Trophoblast cell (in vitro differentiated cells and primary cell): ENCODE measurements around the gene ITPRIPL1.

Experiments used
- DNase-seq, 2 donors: peaks; one replicate each; pipeline ENCODE4 v3.0.0-alpha.2; 2016
- H2AFZ ChIP-seq: 2 replicates; pipeline ENCODE4 v1.6.1; 2013; ENCODE audit warnings: low read length, moderate library complexity, mild to moderate bottlenecking; ENCODE audit not compliant: insufficient read depth, poor library complexity
- H2AK5ac ChIP-seq: 2 replicates; pipeline ENCODE4 v1.6.1; 2013; ENCODE audit warnings: mild to moderate bottlenecking, low read length
- H2BK120ac ChIP-seq: 2 replicates; pipeline ENCODE4 v1.6.1; 2013; ENCODE audit warnings: low read length, mild to moderate bottlenecking, moderate library complexity; ENCODE audit not compliant: insufficient read depth, poor library complexity
- H2BK12ac ChIP-seq: 2 replicates; pipeline ENCODE4 v1.6.1; 2013; ENCODE audit warnings: mild to moderate bottlenecking, low read length, moderate library complexity
- H2BK5ac ChIP-seq: 2 replicates; pipeline ENCODE4 v1.6.1; 2013; ENCODE audit warnings: low read length, low read depth, moderate library complexity, mild to moderate bottlenecking; ENCODE audit not compliant: poor library complexity
- H3K14ac ChIP-seq: 2 replicates; pipeline ENCODE4 v1.6.1; 2013; ENCODE audit warnings: mild to moderate bottlenecking, low read length
- H3K18ac ChIP-seq: 2 replicates; pipeline ENCODE4 v1.6.1; 2013; ENCODE audit warnings: mild to moderate bottlenecking, low read length
- H3K23ac ChIP-seq: 2 replicates; pipeline ENCODE4 v1.6.1; 2013; ENCODE audit warnings: low read length
- H3K27ac ChIP-seq: 2 replicates; pipeline ENCODE4 v1.5.1; 2013; ENCODE audit warnings: low read depth, mild to moderate bottlenecking, inconsistent platforms, low read length, moderate library complexity
- H3K27me3 ChIP-seq: 2 replicates; pipeline ENCODE4 v1.6.1; 2013; ENCODE audit warnings: inconsistent platforms, mild to moderate bottlenecking, low read length, moderate library complexity; ENCODE audit not compliant: insufficient read depth
- H3K36me3 ChIP-seq, 2 experiments: 1 replicate in 1 of 2; 2 replicates in 1 of 2; pipeline ENCODE4 v1.6.1; 2013; ENCODE audit warnings: low read length in 2 of 2, mild to moderate bottlenecking in 2 of 2, moderate library complexity in 1 of 2; ENCODE audit not compliant: insufficient read depth in 2 of 2, control insufficient read depth in 1 of 2
- H3K4ac ChIP-seq: 2 replicates; pipeline ENCODE4 v1.6.1; 2013; ENCODE audit warnings: low read depth, mild to moderate bottlenecking, low read length, moderate library complexity
- H3K4me1 ChIP-seq, 2 experiments: 1 replicate in 1 of 2; 2 replicates in 1 of 2; pipeline ENCODE4 v1.6.1; 2013; ENCODE audit warnings: low read length in 2 of 2, mild to moderate bottlenecking in 2 of 2, moderate library complexity in 1 of 2; ENCODE audit not compliant: insufficient read depth in 2 of 2, control insufficient read depth in 1 of 2
- H3K4me2 ChIP-seq: 2 replicates; pipeline ENCODE4 v1.6.1; 2013; ENCODE audit warnings: inconsistent platforms, mild to moderate bottlenecking, low read length, moderate library complexity
- H3K4me3 ChIP-seq: 2 replicates; pipeline ENCODE4 v1.5.1; 2013; ENCODE audit warnings: mild to moderate bottlenecking, low read depth, low read length, inconsistent platforms
- H3K79me1 ChIP-seq: one replicate; pipeline ENCODE4 v1.6.1; 2013; ENCODE audit warnings: low read length
- H3K79me2 ChIP-seq: 2 replicates; pipeline ENCODE4 v1.6.1; 2013; ENCODE audit warnings: low read length, mild to moderate bottlenecking; ENCODE audit not compliant: control insufficient read depth, insufficient read depth, poor library complexity
- H3K9ac ChIP-seq: 2 replicates; pipeline ENCODE4 v1.6.1; 2013; ENCODE audit warnings: mild to moderate bottlenecking, low read length
- H3K9me3 ChIP-seq: 2 replicates; pipeline ENCODE4 v1.6.1; 2013; ENCODE audit warnings: low read depth, mild to moderate bottlenecking, control low read depth, inconsistent platforms, low read length; ENCODE audit not compliant: insufficient read depth
- H4K12ac ChIP-seq: 2 replicates; pipeline ENCODE4 v1.6.1; 2013; ENCODE audit warnings: low read depth, mild to moderate bottlenecking, low read length, moderate library complexity
- H4K8ac ChIP-seq: 2 replicates; pipeline ENCODE4 v1.6.1; 2013; ENCODE audit warnings: low read depth, mild to moderate bottlenecking, low read length, moderate library complexity
- H4K91ac ChIP-seq: one replicate; pipeline ENCODE4 v1.6.1; 2013; ENCODE audit warnings: low read depth, mild to moderate bottlenecking, low read length, moderate library complexity
- WGBS: extraction: QIAGEN DNeasy Blood & Tissue Kit; methylation state at CpG from one replicate; pipeline ENCODE4 v1.1.7; 2013; ENCODE audit warnings: missing lambda C conversion rate; ENCODE audit not compliant: insufficient read length, insufficient coverage; ENCODE audit errors: extremely low coverage; 5-methylcytosine and 5-hydroxymethylcytosine counted together

ITPRIPL1 gene

GRCh38 chr2:96345868-96346462, 20.8 kb downstream of the ITPRIPL1 start:
- Histone ChIP-seq H2BK12ac (no peak overlapping the region), H3K23ac (no peak overlapping the region), H3K27ac (no peak overlapping the region), H3K4me3 (no peak overlapping the region), H2BK5ac (no peak overlapping the region), H3K4me1 (no peaks in the 10 kb centered on the region), H3K18ac (no peak overlapping the region), H3K14ac (no peak overlapping the region), H3K9me3 (no peaks in the 10 kb centered on the region), H2AK5ac (no peak overlapping the region), H3K9ac (no peak overlapping the region), H3K79me2 (no peaks in the 10 kb centered on the region), H3K4me2 (no peak overlapping the region), H2AFZ (no peak overlapping the region), H4K8ac (no peak overlapping the region), H4K12ac (no peak overlapping the region), H3K27me3 (no peaks in the 10 kb centered on the region), H3K79me1 (no peaks in the 10 kb centered on the region), H3K36me3 (peaks cover 38 to 46% of the 10 kb centered on the region in 2 experiments), H2BK120ac (no peak overlapping the region), H3K4ac (no peak overlapping the region), H4K91ac (no peak overlapping the region)
- no peak for DNase-seq
- no CpG with 5 or more reads among the region's 6 CpGs for WGBS

DNA sequence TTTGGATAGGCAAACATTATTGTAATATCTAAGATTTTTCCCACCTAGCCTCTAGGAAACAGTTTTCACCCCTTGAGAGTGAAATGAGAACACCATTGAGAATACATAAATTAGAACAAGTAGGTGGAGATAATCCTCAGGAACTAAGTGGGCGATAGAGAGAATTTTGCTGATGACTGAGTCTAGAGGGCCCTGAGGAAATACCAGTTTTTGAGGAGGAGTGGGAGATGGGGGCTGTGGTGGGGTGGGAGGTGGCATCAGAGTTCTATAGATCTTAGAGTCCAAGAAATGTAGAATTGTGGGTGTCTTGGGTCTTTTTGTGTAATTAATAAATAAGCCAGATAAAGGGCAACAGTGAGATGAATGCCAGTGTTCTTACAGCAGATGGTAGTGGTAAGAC, 22.3 kb downstream of the ITPRIPL1 start:
- no peak for DNase-seq
- Histone ChIP-seq H4K12ac (no peak overlapping the region), H3K14ac (no peak overlapping the region), H2BK120ac (no peak overlapping the region), H3K4me1 (no peaks in the 10 kb centered on the region), H3K79me2 (no peaks in the 10 kb centered on the region), H2AFZ (no peak overlapping the region), H2BK5ac (no peak overlapping the region), H4K91ac (no peak overlapping the region), H3K4ac (no peak overlapping the region), H3K23ac (no peak overlapping the region), H3K79me1 (no peaks in the 10 kb centered on the region), H3K36me3 (peaks cover 34 to 46% of the 10 kb centered on the region in 2 experiments), H2BK12ac (no peak overlapping the region), H2AK5ac (no peak overlapping the region), H3K4me2 (no peak overlapping the region), H3K18ac (no peak overlapping the region), H3K9me3 (no peaks in the 10 kb centered on the region), H3K27ac (no peak overlapping the region), H4K8ac (no peak overlapping the region), H3K4me3 (no peak overlapping the region), H3K9ac (no peak overlapping the region), H3K27me3 (no peaks in the 10 kb centered on the region)
- no CpG with 5 or more reads among the region's 1 CpG for WGBS

- no peaks in the 10 kb centered on the region for H3K79me2 ChIP-seq
- H3K9me3 ChIP-seq = no peaks in the 10 kb centered on the region
- no CpG with 5 or more reads among the region's 9 CpGs for WGBS
- H3K4me3 ChIP-seq = no peak overlapping the region
- no peak overlapping the region for H2BK12ac ChIP-seq
- no peak overlapping the region for H3K27ac ChIP-seq
- H2BK120ac ChIP-seq = no peak overlapping the region
- H3K14ac ChIP-seq = no peak overlapping the region
- no peak overlapping the region for H2AFZ ChIP-seq
- H3K9ac ChIP-seq = no peak overlapping the region
- H3K79me1 ChIP-seq = no peaks in the 10 kb centered on the region
- H2BK5ac ChIP-seq = no peak overlapping the region
- no peak overlapping the region for H4K91ac ChIP-seq
- H3K36me3 ChIP-seq = peaks cover 23 to 47% of the 10 kb centered on the region in 2 experiments
- H3K4ac ChIP-seq = no peak overlapping the region
- H2AK5ac ChIP-seq = no peak overlapping the region
- no peak overlapping the region for H3K18ac ChIP-seq
- H4K8ac ChIP-seq = no peak overlapping the region
- no peak for DNase-seq
- no peak overlapping the region for H4K12ac ChIP-seq
- no peak overlapping the region for H3K23ac ChIP-seq
- no peak overlapping the region for H3K4me2 ChIP-seq
- H3K4me1 ChIP-seq = no peaks in the 10 kb centered on the region
- no peaks in the 10 kb centered on the region for H3K27me3 ChIP-seq
Observed at GRCh38 chr2:96353032-96353561, 28.0 kb downstream of the ITPRIPL1 start.

DNA sequence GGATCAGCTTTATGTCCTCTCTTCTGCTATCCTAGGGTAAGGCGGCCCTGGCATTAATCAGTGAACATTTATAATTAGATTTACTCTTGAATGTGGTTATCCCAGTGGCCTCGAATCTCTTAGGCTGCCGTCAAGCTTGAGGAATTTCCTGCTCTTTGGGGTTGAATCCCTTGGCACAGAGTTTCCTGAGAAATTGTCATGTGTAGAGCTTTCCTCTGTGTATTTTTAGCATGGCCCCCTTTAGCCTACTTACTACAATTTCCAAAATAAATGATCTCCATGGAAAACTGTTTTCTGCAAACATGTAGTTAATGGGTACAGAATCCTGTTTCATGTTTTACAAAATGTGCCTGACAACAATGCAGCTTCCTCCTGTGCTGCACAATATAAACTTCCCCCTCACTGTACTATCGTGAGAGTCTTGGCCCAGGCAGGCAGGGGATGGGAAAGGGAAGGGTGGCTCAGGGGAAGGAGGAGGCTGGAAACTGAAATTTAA, 28.5 kb downstream of the ITPRIPL1 start:
- no peak overlapping the region for H3K14ac ChIP-seq
- H3K23ac ChIP-seq = no peak overlapping the region
- no CpG with 5 or more reads among the region's 4 CpGs for WGBS
- H3K4me3 ChIP-seq = no peak overlapping the region
- no peak overlapping the region for H3K9ac ChIP-seq
- H2BK120ac ChIP-seq = no peak overlapping the region
- H3K36me3 ChIP-seq = peaks cover 22 to 47% of the 10 kb centered on the region in 2 experiments
- H3K9me3 ChIP-seq = no peaks in the 10 kb centered on the region
- H3K27ac ChIP-seq = no peak overlapping the region
- H3K18ac ChIP-seq = no peak overlapping the region
- H4K12ac ChIP-seq = no peak overlapping the region
- no peak overlapping the region for H3K4me2 ChIP-seq
- no peak overlapping the region for H2BK12ac ChIP-seq
- no peaks in the 10 kb centered on the region for H3K4me1 ChIP-seq
- no peaks in the 10 kb centered on the region for H3K79me1 ChIP-seq
- H3K27me3 ChIP-seq = no peaks in the 10 kb centered on the region
- H2AK5ac ChIP-seq = no peak overlapping the region
- H3K79me2 ChIP-seq = no peaks in the 10 kb centered on the region
- no peak overlapping the region for H2AFZ ChIP-seq
- DNase-seq = no peak
- no peak overlapping the region for H4K91ac ChIP-seq
- H4K8ac ChIP-seq = no peak overlapping the region
- H3K4ac ChIP-seq = no peak overlapping the region
- no peak overlapping the region for H2BK5ac ChIP-seq
